ENCODE results near the gene SMC3. TPM values are rescaled to one million over a fixed set of nuclear protein-coding genes. Genes with fewer than 3 reads are reported as not detected.

Gene SMC3
- total RNA-seq, 2 experiments from 2014 or later: 38.4 to 73.4 TPM

- peak overlapping the region; percentile 79 for H3K4me2 ChIP-seq (ENCODE audit: low read length)
- no peak for DNase-seq (ENCODE audit: low spot score)
- H3K9me3 ChIP-seq (ENCODE audit: low read length): no peaks in the 10 kb centered on the region
- no TSS peak for BruUV-seq (replicated peaks)
- no peaks in the 10 kb centered on the region for H4K20me1 ChIP-seq (ENCODE audit: insufficient read depth, low read length)
- peak overlapping the region; percentile 59; the same call in 1 of the 2 replicates for H2AFZ ChIP-seq (ENCODE audit: low read length)
- H3K4me1 ChIP-seq (ENCODE audit: insufficient read depth, low read length, poor library complexity, severe bottlenecking): peaks cover 64% of the 10 kb centered on the region
- H3K79me2 ChIP-seq (ENCODE audit: insufficient read depth, low read depth, low read length): no peaks in the 10 kb centered on the region
- TF ChIP-seq, protein P1, sequence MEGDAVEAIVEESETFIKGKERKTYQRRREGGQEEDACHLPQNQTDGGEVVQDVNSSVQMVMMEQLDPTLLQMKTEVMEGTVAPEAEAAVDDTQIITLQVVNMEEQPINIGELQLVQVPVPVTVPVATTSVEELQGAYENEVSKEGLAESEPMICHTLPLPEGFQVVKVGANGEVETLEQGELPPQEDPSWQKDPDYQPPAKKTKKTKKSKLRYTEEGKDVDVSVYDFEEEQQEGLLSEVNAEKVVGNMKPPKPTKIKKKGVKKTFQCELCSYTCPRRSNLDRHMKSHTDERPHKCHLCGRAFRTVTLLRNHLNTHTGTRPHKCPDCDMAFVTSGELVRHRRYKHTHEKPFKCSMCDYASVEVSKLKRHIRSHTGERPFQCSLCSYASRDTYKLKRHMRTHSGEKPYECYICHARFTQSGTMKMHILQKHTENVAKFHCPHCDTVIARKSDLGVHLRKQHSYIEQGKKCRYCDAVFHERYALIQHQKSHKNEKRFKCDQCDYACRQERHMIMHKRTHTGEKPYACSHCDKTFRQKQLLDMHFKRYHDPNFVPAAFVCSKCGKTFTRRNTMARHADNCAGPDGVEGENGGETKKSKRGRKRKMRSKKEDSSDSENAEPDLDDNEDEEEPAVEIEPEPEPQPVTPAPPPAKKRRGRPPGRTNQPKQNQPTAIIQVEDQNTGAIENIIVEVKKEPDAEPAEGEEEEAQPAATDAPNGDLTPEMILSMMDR (conservative IDR thresholded peaks at IDR 0.05; ENCODE audit: low read length): 0 out of 2 replicates have a peak, but pooled peaks have one; percentile 28
- TF ChIP-seq EZH2phosphoT487 (IDR thresholded peaks at IDR 0.05; ENCODE audit: borderline replicate concordance, low read depth, low read length): no peak
- peak overlapping the region; percentile 68 for H3K4me3 ChIP-seq (ENCODE audit: low read depth, low read length, poor library complexity, severe bottlenecking)
- POLR2A ChIA-PET: interaction anchor here (0.6 to 1.2 kb wide), 6 partner anchors 9 to 340 kb away, joined by 3 to 4 read pairs (median 4); partner anchors contain the start of gene SMNDC1
- H3K27ac ChIP-seq (ENCODE audit: low read depth, low read length, poor library complexity, severe bottlenecking): no peak overlapping the region
- H3K9me2 ChIP-seq (ENCODE audit: insufficient read depth, low read length): no peaks in the 10 kb centered on the region
- no peaks in the 10 kb centered on the region for H3K36me3 ChIP-seq (ENCODE audit: insufficient read depth, low read length)
- CTCF ChIA-PET (ENCODE audit: unreplicated experiment): interaction anchor here (0.6 kb wide), 1 partner anchor 470 kb away, joined by 3 read pairs; no protein-coding TSS in a partner anchor
- intact Hi-C loops (cut with micrococcal nuclease; ENCODE audit: unreplicated experiment): loop anchor here (5.0 to 10.0 kb wide), 2 partner anchors 37 to 730 kb away; no protein-coding TSS in a partner anchor
Observed at GRCh38 chr10:110644598-110645462, 77.3 kb downstream of the SMC3 start.

DNA sequence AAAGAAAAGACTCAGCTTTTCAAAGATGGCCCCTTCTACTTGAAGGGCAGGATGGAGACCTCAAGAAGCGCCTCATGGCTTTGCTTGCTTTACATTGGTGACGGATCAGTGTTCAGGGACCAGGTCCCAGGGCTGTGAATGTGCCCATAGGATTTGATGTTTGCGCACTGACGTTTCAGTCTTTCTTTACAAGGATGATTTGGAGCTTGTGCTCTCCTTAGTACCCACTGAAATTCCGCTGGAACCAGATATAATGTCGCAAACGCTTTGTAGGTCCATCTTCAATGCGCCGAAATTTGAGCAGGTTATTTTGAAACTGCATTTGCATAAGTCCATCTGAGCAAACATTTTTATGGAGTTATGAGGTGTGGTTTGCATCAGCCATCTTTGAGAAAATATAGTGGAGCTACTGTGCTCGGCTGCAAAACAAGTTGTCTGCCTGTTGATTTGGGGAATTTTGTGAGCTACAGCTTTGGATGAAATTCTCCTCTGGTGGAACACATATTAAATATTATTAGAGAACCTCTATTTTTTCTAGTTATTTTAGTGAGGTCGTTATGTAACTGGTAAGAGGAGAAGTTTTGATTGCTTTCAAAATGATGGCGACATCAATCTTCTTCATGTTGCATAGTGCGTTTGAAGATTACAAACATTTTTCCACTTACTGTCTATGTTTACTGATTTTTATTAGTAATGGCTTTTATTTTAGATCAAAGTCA, 79.1 kb downstream of the SMC3 start:
- Histone ChIP-seq H3K27ac (ENCODE audit: low read depth, low read length, poor library complexity, severe bottlenecking) (no peak overlapping the region), H3K9me2 (ENCODE audit: insufficient read depth, low read length) (no peaks in the 10 kb centered on the region), H3K4me3 (ENCODE audit: low read depth, low read length, poor library complexity, severe bottlenecking) (peak overlapping the region; percentile 3), H3K9me3 (ENCODE audit: low read length) (no peaks in the 10 kb centered on the region), H3K36me3 (ENCODE audit: insufficient read depth, low read length) (no peaks in the 10 kb centered on the region), H3K4me1 (ENCODE audit: insufficient read depth, low read length, poor library complexity, severe bottlenecking) (peaks cover 73% of the 10 kb centered on the region), H3K79me2 (ENCODE audit: insufficient read depth, low read depth, low read length) (no peaks in the 10 kb centered on the region), H4K20me1 (ENCODE audit: insufficient read depth, low read length) (no peaks in the 10 kb centered on the region), H2AFZ (ENCODE audit: low read length) (no peak overlapping the region), H3K4me2 (ENCODE audit: low read length) (peak overlapping the region; percentile 10; the same call in 1 of the 2 replicates)
- CTCF ChIA-PET (ENCODE audit: unreplicated experiment): no interaction called here
- intact Hi-C loops (cut with micrococcal nuclease; ENCODE audit: unreplicated experiment): loop anchor here (10.0 kb wide), 1 partner anchor 732 kb away; no protein-coding TSS in a partner anchor
- POLR2A ChIA-PET: interaction anchor here (0.7 to 1.7 kb wide), 6 partner anchors 26 to 347 kb away, joined by 3 to 9 read pairs (median 3); no protein-coding TSS in a partner anchor
- DNase-seq (ENCODE audit: low spot score): no peak
- no TSS peak for BruUV-seq (replicated peaks)
- TF ChIP-seq, protein P1 (conservative IDR thresholded peaks at IDR 0.05; ENCODE audit: low read length): no peak
- TF ChIP-seq EZH2phosphoT487 (IDR thresholded peaks at IDR 0.05; ENCODE audit: borderline replicate concordance, low read depth, low read length): no peak

All from OCI-LY7 (cell line).